Stimulated activated CD8-positive, alpha-beta memory T cell treated with anti-CD3 and anti-CD28 coated beads, Interleukin-7, amount 100 ng/mL, for 1 hour (primary cell): ENCODE results near the gene CCN2.

Experiments used
- DNase-seq, 2 donors: peaks; one replicate each; pipeline ENCODE4 v3.0.0-alpha.2; 2020; ENCODE audit warnings: low read depth in 2 of 2

The CCN2 gene

GRCh38 chr6:131950767-131951575, at the start of gene CCN2:
TSS of gene CCN2 (minus strand) at chr6:131951372. CDS start at chr6:131951172, 200 bp downstream.
- DNase-seq, result no peak

DNA sequence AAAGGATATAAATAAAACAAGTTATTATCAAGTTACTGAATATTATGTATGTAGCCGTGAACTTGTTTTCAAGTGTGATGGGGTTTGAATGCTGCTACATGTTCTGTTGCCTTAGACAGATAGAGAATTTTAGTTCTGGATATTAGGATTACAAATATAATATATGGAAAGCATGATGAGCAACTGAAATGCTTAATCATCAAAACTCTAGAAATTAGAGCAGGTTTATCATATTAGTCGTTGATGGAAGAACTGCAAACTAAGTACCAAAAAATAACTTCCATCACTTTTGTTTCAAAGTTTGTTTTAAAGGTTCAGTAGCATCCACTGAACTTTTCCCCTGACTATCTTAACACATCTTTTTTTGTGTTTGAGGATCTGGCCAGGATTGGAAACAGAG, 49.1 kb upstream of the CCN2 start:
- DNase-seq, result no peak

DNA sequence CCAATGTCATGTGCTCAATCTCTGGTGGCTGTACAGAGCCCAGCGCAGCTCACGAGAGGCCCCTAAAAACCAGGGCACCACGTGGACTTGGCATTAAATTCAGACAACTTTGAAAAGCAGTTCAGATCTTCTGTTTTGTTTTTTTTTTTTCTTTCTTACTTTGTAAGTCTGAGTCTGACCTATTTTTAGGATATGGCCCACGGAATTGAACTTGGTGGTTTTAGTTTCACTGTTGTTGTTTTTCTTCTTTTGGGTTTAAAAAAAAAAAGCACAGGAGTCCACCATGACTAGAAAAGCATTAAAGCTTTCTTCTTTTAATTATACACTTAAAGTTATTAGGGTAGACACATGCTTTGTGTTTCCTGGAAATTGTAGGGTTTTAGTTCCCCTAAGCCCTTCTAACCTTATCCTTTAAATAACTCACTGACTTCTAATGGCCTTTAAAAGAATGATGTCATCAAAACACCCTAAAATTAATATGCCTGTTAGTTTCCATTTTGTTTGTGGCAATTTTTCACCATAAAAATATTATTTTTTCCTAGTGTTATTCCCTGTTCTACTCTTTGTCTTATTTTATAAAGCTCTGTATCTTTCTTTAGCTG, 48.5 kb upstream of the CCN2 start:
- no peak for DNase-seq

DNA sequence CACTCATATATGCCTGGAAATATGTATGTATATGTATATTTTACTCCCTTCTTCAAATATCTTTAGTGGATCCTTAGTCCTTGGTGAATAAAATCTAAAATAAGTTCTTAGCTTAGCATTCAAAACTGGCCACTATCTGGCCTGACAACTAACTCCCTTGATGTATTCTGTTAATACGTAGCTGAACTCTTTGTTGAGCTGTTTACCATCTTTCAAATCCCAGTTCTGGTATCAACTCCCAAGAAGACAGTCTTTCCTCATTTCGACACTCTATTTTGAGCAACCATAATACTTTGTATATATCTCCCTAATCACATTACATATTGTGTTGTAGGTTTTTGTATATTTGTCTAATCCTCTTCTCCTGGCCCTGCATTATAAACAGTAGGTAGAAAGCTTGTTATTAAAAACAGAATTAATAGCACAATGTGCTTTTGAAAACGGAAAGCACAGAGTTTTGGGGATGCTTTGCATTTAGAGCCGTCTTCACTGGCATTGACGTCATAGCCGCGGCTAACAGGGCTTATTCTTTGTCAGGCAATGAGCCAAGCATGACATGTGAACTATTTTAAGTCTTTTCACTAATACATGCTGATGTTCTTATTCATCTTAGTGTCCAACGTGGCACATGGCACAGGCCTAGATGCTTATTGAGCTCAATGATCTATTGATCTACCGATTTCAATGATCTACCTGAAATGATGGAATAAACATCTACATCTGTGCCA, 47.2 kb upstream of the CCN2 start:
- DNase-seq, result no peak

GRCh38 chr6:131997429-131998153, 46.4 kb upstream of the CCN2 start:
- no peak for DNase-seq

DNA sequence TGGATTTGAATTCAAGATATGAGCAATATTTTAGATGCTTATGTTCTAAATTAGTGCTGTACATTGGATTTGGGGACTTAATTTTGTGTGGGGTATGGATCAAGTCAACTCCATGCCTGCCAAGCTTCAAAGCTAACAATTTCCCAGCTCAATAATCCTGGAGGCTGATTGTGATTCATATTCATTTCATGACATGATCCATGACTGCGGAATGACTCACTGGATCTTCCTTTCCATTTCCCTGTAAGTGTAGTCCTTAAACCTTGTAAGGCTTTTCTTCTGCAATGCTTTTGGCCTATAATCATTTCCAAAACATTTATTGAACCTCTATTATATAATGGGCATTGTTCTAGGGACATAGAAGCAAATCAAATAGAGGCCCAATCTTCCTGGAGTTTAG, 44.7 kb upstream of the CCN2 start:
- DNase-seq, result no peak

- DNase-seq, result no peak
These were observed 41.4 kb upstream of the CCN2 start for GRCh38 chr6:131992557-131992956.

- DNase-seq, result no peak
These were observed 37.9 kb upstream of the CCN2 start for GRCh38 chr6:131989036-131989435.

- DNase-seq, result no peak
These were observed 31.6 kb upstream of the CCN2 start for GRCh38 chr6:131982740-131983259.

DNA sequence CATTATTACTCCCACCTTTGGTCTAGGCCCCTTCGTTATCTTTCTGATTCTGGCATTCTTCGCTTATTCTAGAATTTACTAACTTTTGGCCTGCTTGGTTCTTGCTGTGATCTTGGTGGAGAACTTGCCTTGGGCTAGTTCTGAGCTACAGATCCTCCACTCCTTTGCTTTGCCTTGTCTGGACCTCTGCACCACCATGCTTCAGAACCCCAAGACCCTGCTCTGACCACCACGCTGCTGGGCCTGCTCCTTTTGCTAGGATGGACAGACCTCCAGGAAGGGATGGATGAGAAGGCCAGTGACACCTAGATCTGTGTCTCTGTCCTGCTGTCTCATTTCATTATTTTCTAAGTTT, 30.4 kb upstream of the CCN2 start:
- DNase-seq, result no peak

DNA sequence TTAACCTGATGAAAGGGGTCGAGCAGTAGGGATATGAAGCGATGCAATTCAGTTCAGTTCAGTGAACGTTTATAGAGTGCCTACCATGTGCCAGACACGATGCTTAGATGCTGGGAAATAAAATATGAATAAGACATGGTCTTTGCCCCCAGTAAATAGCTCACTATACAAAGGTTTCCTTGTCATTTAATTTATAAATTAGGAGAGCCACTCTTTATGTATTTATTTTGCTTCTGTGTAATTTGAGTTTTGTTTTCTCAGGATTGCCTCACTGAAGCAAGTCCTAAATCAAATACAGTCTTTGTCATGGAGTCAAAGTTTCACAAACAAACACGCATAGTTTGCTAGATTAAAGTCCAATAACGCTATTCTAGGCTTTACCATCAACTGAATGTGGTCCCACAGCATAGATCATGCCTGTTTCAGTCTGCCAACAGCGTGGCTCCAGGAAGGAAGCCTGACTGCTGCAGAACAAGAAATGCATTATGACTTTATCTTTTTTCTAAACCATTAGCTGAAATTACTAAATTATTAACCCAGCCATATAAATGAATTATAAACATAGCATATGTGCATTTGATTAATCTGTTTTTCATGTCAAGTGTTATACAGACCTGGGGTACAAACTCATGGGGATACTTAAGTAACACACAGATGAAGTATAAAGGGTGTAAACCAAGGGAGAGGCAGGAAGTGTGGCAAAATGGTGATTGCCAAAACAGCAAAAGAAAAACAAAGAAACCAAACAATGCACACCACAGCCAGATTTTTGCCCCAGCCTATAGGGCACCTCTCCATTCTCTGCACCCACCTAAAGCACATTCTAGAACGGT, 29.8 kb upstream of the CCN2 start:
- no peak for DNase-seq

DNA sequence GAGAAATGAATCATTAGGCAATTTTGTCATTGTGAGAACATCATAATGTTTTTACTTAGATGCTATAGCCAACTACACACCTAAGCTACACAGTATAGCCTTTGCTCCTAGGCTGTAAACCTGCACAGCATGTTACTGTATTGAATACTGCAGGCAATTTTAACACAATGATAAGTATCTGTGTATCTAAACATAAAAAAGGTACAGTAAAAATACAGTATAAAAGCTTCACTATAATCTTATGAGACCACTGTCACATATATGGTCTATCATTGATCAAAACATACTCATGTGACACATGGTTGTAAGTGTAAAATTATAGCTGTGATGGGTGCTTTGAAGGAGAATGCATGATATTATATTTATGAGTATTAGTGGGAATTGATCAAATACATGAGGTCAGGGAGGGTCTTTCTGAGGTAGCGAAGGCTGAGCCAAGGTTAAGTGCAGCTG, 29.2 kb upstream of the CCN2 start:
- DNase-seq, result no peak

GRCh38 chr6:131979515-131980337, 28.6 kb upstream of the CCN2 start:
- no peak for DNase-seq

DNA sequence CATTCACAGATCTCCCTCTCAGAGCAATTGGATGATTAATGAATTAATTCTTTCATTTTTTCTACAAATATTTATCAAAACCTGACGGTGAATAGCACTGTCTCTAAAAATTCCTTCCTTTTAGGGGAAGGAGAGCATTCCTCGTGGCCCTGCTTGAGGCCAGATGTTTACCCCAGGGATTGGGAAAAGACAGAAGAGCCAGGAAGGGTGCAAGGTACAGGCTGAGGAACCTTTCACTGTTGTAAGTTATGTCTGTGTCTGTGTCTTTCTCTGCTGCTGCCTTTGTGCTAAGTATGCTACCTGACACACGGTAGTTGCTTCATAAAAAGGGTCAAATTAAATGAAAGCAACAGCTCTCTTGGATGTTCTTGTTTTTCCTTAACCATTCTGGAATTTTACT, 27.4 kb upstream of the CCN2 start:
- no peak for DNase-seq

- DNase-seq, result no peak
These were observed 25.4 kb upstream of the CCN2 start for GRCh38 chr6:131976545-131977061.

DNA sequence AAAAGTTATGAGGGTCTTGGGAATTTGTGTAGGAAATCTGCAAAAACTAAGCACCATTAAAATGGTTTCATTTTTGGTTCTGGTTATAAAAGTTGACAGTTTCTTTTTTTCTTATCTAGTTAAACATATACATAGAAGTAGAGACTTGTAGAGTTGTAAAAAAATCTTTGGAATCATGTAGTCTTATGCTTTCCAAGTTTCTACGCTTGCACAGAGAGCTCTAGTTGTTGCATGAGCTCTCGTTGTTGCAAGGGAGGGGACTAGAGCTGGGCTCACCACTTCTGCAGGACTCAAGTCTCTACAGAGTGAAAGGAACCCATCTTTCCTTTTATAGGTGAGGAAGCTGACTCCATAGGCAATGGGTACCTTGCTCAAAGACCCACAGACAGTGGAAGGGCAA, 21.6 kb upstream of the CCN2 start:
- no peak for DNase-seq

GRCh38 chr6:131970076-131970859, 19.1 kb upstream of the CCN2 start:
- no peak for DNase-seq

- no peak for DNase-seq
These were observed 17.5 kb upstream of the CCN2 start for GRCh38 chr6:131968656-131969055.

DNA sequence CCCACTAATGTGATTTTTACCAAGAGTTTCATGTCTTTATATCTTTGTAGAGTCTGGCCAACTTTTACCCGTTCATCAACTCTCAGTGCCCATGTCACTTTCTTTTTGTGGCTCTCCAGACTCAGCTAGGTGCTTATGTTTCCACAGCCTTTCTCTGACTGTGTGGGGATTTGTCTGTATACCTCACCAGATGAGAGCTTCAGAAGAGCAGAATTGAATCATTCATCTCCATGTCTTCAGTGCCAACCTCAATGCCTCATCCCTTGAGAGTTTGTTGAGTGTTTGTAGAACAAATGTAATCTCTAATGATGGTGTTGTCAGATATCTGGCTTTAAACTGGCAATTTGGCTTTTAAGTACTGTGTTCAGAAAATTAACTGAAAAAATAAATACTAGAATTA, 16.8 kb upstream of the CCN2 start:
- no peak for DNase-seq
